PFSK-1 (cell line): ENCODE results near the gene SPARC.

Experiments
- POLR2AphosphoS5 ChIP-seq: IDR thresholded peaks from 2 replicates; pipeline ENCODE4 v1.6.1; 2012; ENCODE audit warnings: low read depth, mild to moderate bottlenecking, control low read depth, low read length, moderate library complexity
- SIN3A ChIP-seq: IDR thresholded peaks from 2 replicates; pipeline ENCODE4 v1.6.1; 2012; ENCODE audit warnings: mild to moderate bottlenecking, low read length, moderate library complexity, borderline replicate concordance; ENCODE audit not compliant: insufficient read depth
- TF ChIP-seq, protein P1 (sequence below), 2 experiments: IDR thresholded peaks; 2 replicates each; pipeline versions ENCODE4 v1.6.1 to v1.8.0; 2011 to 2012; ENCODE audit warnings: low read depth in 2 of 2, low read length in 2 of 2, control low read depth in 1 of 2, inconsistent platforms in 1 of 2, mild to moderate bottlenecking in 1 of 2, moderate library complexity in 1 of 2; ENCODE audit not compliant: insufficient read depth in 1 of 2

DNA sequence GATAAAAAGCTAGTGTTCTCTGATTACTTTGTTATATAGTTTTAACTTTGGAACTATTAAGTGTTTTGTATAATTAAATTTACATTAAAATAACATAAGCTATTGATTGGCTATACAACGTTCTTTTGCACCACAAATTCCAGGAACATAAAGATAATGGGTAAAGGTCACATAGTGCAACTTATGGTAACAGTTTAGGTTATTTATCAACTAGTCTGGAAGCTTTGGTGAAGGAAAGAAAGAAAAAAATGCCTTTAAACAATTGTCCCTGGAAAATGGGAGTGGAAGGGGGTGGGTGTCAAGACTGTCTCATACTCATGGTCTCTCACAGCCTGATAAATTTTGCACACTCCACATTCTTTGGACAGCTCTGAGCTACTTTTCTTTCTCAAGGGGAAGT lies 17.1 kb upstream of the SPARC start:
- TF ChIP-seq, protein P1, sequence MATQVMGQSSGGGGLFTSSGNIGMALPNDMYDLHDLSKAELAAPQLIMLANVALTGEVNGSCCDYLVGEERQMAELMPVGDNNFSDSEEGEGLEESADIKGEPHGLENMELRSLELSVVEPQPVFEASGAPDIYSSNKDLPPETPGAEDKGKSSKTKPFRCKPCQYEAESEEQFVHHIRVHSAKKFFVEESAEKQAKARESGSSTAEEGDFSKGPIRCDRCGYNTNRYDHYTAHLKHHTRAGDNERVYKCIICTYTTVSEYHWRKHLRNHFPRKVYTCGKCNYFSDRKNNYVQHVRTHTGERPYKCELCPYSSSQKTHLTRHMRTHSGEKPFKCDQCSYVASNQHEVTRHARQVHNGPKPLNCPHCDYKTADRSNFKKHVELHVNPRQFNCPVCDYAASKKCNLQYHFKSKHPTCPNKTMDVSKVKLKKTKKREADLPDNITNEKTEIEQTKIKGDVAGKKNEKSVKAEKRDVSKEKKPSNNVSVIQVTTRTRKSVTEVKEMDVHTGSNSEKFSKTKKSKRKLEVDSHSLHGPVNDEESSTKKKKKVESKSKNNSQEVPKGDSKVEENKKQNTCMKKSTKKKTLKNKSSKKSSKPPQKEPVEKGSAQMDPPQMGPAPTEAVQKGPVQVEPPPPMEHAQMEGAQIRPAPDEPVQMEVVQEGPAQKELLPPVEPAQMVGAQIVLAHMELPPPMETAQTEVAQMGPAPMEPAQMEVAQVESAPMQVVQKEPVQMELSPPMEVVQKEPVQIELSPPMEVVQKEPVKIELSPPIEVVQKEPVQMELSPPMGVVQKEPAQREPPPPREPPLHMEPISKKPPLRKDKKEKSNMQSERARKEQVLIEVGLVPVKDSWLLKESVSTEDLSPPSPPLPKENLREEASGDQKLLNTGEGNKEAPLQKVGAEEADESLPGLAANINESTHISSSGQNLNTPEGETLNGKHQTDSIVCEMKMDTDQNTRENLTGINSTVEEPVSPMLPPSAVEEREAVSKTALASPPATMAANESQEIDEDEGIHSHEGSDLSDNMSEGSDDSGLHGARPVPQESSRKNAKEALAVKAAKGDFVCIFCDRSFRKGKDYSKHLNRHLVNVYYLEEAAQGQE (IDR thresholded peaks at IDR 0.05; ENCODE audit: insufficient read depth in 1 of 2, low read depth in 2 of 2, low read length in 2 of 2): no peak
- TF ChIP-seq SIN3A (no peak), POLR2AphosphoS5 (no peak)
